ENCODE data around the gene GPAT2. TPM values are rescaled to one million over a fixed set of nuclear protein-coding genes. Genes with fewer than 3 reads are reported as not detected.
"Not testable (repeated sequence)": the region's sequence is repeated elsewhere in the genome, so short reads cannot be mapped to it uniquely, and the experiment has no call there.

GPAT2 gene
- total and polyA plus RNA-seq, 8 donors = 0.23 to 5.0 (median 1.4) TPM

GRCh38 chr2:96022701-96023447 lies 11.8 kb downstream of the GPAT2 start:
- H3K4me1 ChIP-seq; FAIRE-seq; H3K36me3 ChIP-seq; H3K9me3 ChIP-seq; intact Hi-C loops (cut with DNase I); H3K27me3 ChIP-seq; H3K27ac ChIP-seq; H3K4me3 ChIP-seq: not testable (repeated sequence)
- ATAC-seq (peak; percentile 90 to 99 (median 97)), DNase-seq (peak; percentile 77 to 89 (median 86))
- 47 to 54% methylated on average over 14 to 15 of the region's 19 CpGs for WGBS, 2 donors
- peak; percentile 70 to 80 (median 74) for TF ChIP-seq CTCF (IDR thresholded peaks at IDR 0.05)

- ATAC-seq; intact Hi-C loops (cut with DNase I); FAIRE-seq; H3K9me3 ChIP-seq; H3K27me3 ChIP-seq; H3K4me1 ChIP-seq; H3K36me3 ChIP-seq; H3K27ac ChIP-seq; H3K4me3 ChIP-seq: not testable (repeated sequence)
- 79 to 84% methylated on average over 7 of the region's 7 CpGs for WGBS, 2 donors
- peak in 1 of 6 donors; percentile 42 for DNase-seq
Measured at GRCh38 chr2:96022126-96022525, 12.6 kb downstream of the GPAT2 start.

- H3K4me1 ChIP-seq; intact Hi-C loops (cut with DNase I); FAIRE-seq; ATAC-seq; H3K27me3 ChIP-seq; H3K4me3 ChIP-seq; H3K9me3 ChIP-seq; H3K36me3 ChIP-seq; H3K27ac ChIP-seq: not testable (repeated sequence)
- DNase-seq = peak in 1 of 6 donors; percentile 42
- whole genome bisulfite sequencing, 2 donors = 82 to 90% methylated on average over 4 of the region's 4 CpGs
Measured at GRCh38 chr2:96021142-96021541, 13.6 kb downstream of the GPAT2 start.

GRCh38 chr2:96019909-96020590 lies 14.7 kb downstream of the GPAT2 start:
- DNase-seq, H3K4me1 ChIP-seq, H3K4me3 ChIP-seq, H3K9me3 ChIP-seq, H3K27me3 ChIP-seq, FAIRE-seq, H3K36me3 ChIP-seq, ATAC-seq, H3K27ac ChIP-seq: not testable (repeated sequence)
- intact Hi-C loops (cut with DNase I) = loop anchor here in 1 of 3 donors (10.0 kb wide), 1 partner anchor 105 kb away; no protein-coding TSS in a partner anchor
- WGBS, 2 donors = 80 to 83% methylated on average over 3 to 4 of the region's 9 CpGs

- FAIRE-seq, H3K4me1 ChIP-seq, H3K27me3 ChIP-seq, H3K9me3 ChIP-seq, H3K36me3 ChIP-seq, DNase-seq, H3K4me3 ChIP-seq, H3K27ac ChIP-seq: not testable (repeated sequence)
- intact Hi-C loops (cut with DNase I) = loop anchor here in 1 of 3 donors (10.0 kb wide), 1 partner anchor 108 kb away; no protein-coding TSS in a partner anchor
- ATAC-seq = peak in 3 of 4 donors; percentile 47 to 72 (median 66)
- 31 to 53% methylated on average over 3 of the region's 4 CpGs for WGBS, 2 donors
Measured at GRCh38 chr2:96016321-96016720, 18.4 kb downstream of the GPAT2 start.

GRCh38 chr2:96012792-96013264 lies 21.9 kb downstream of the GPAT2 start:
- not testable (repeated sequence) for ATAC-seq, H3K27ac ChIP-seq, DNase-seq, H3K4me3 ChIP-seq, H3K4me1 ChIP-seq, H3K9me3 ChIP-seq, FAIRE-seq, H3K27me3 ChIP-seq, H3K36me3 ChIP-seq
- 67 to 72% methylated on average over 1 of the region's 1 CpG for WGBS, 2 donors
- intact Hi-C loops (cut with DNase I) = loop anchor here in 1 of 3 donors (10.0 kb wide), 1 partner anchor 112 kb away; no protein-coding TSS in a partner anchor

GRCh38 chr2:96012086-96012791 lies 22.5 kb downstream of the GPAT2 start:
- H3K4me1 ChIP-seq, H3K9me3 ChIP-seq, FAIRE-seq, H3K4me3 ChIP-seq, H3K27me3 ChIP-seq, DNase-seq, H3K36me3 ChIP-seq, ATAC-seq, H3K27ac ChIP-seq: not testable (repeated sequence)
- WGBS, 2 donors = 82 to 86% methylated on average over 8 of the region's 8 CpGs
- intact Hi-C loops (cut with DNase I) = loop anchor here in 1 of 3 donors (10.0 kb wide), 1 partner anchor 113 kb away; no protein-coding TSS in a partner anchor

- H3K36me3 ChIP-seq, FAIRE-seq, H3K27me3 ChIP-seq, H3K4me1 ChIP-seq, H3K9me3 ChIP-seq: not testable (repeated sequence)
- peak; percentile 63 to 66 (median 64) for ATAC-seq
- intact Hi-C loops (cut with DNase I) = loop anchor here in 1 of 3 donors (10.0 kb wide), 1 partner anchor 114 kb away; no protein-coding TSS in a partner anchor
- peak in 5 of 6 donors; percentile 47 to 72 (median 64) for DNase-seq
- Histone ChIP-seq H3K27ac (peak overlapping the region in 1 of 4 donors; percentile 17), H3K4me3 (peak overlapping the region in 1 of 4 donors; percentile 5)
- 22 to 23% methylated on average over 3 to 4 of the region's 4 CpGs for WGBS, 2 donors
Measured at GRCh38 chr2:96011129-96011455, 23.6 kb downstream of the GPAT2 start.

- not testable (repeated sequence) for FAIRE-seq
- intact Hi-C loops (cut with DNase I) = loop anchor here in 1 of 3 donors (10.0 kb wide), 1 partner anchor 114 kb away; no protein-coding TSS in a partner anchor
- H3K27ac ChIP-seq = peak overlapping the region; percentile 73 to 81 (median 78)
Measured at GRCh38 chr2:96010320-96011128, 24.2 kb downstream of the GPAT2 start.

GRCh38 chr2:96009833-96010232 lies 24.9 kb downstream of the GPAT2 start:
- FAIRE-seq, H3K9me3 ChIP-seq, H3K4me1 ChIP-seq, H3K36me3 ChIP-seq, H3K27me3 ChIP-seq: not testable (repeated sequence)
- WGBS, 2 donors = 3 to 4% methylated on average over 9 to 10 of the region's 10 CpGs
- intact Hi-C loops (cut with DNase I) = loop anchor here in 1 of 3 donors (10.0 kb wide), 1 partner anchor 115 kb away; no protein-coding TSS in a partner anchor
- ATAC-seq (peak; percentile 54 to 81 (median 74)), DNase-seq (peak; percentile 37 to 75 (median 57))
- H3K27ac ChIP-seq = peak overlapping the region; percentile 73 to 81 (median 78)
- H3K4me3 ChIP-seq = peak overlapping the region; percentile 35 to 58 (median 46)

More at GRCh38 chr2:96010320-96011128, 24.2 kb downstream of the GPAT2 start:
- 0% methylated on average over 27 to 34 of the region's 65 CpGs for WGBS, 2 donors
- peak overlapping the region; percentile 35 to 58 (median 46) for H3K4me3 ChIP-seq
- not testable (repeated sequence) for H3K36me3 ChIP-seq, H3K9me3 ChIP-seq, H3K27me3 ChIP-seq, H3K4me1 ChIP-seq
- DNase-seq (peak; percentile 94 to 99 (median 98)), ATAC-seq (peak; percentile 98 to 100 (median 98))
